Mesothelial cell of epicardium (in vitro differentiated cells): ENCODE measurements around the gene PRSS50. TPM values are rescaled to one million over a fixed set of nuclear protein-coding genes. Genes with fewer than 3 reads are reported as not detected.

Experiments used
- DNase-seq, 2 experiments: peaks; one replicate each; pipeline ENCODE4 v3.0.0; 2021; ENCODE audit warnings: low spot score in 2 of 2; ENCODE audit not compliant: unreplicated experiment in 2 of 2
- H3K27ac Mint-ChIP-seq: 2 replicates; pipeline ENCODE4 v1.8.0; 2021; ENCODE audit warnings: mixed read lengths
- H3K27me3 Mint-ChIP-seq: 2 replicates; pipeline ENCODE4 v1.8.0; 2021; ENCODE audit warnings: low read depth, mixed read lengths
- H3K36me3 Mint-ChIP-seq: 2 replicates; pipeline ENCODE4 v1.8.0; 2021; ENCODE audit warnings: mixed read lengths
- H3K4me1 Mint-ChIP-seq: 2 replicates; pipeline ENCODE4 v1.8.0; 2021; ENCODE audit warnings: mixed read lengths
- H3K4me3 Mint-ChIP-seq: 2 replicates; pipeline ENCODE4 v1.8.0; 2021; ENCODE audit warnings: mild to moderate bottlenecking, moderate library complexity, mixed read lengths
- H3K9me3 Mint-ChIP-seq: 2 replicates; pipeline ENCODE4 v1.8.0; 2021; ENCODE audit warnings: mixed read lengths
- CTCF ChIP-seq: fragments of 200-600 bp; sonication (generic); IDR thresholded peaks from one replicate; pipeline ENCODE4 v1.5.0; 2021; ENCODE audit warnings: antibody characterized with exemption; ENCODE audit not compliant: unreplicated experiment
- total RNA-seq: library from RNA; stranded (reverse); gene quantifications from 3 replicates; pipeline ENCODE4 v1.2.1, GENCODE V29; 2021

Gene PRSS50
- total RNA-seq, 1 donor from 2014 or later, result 4.5 TPM

GRCh38 chr3:46677411-46677726, 40.3 kb downstream of the PRSS50 start:
- Mint-ChIP-seq H3K4me3 (no peak overlapping the region), H3K36me3 (no peaks in the 10 kb centered on the region), H3K27ac (no peak overlapping the region), H3K4me1 (no peaks in the 10 kb centered on the region), H3K9me3 (no peaks in the 10 kb centered on the region), H3K27me3 (no peaks in the 10 kb centered on the region)
- DNase-seq, result no peak
- no peak for TF ChIP-seq CTCF

- no peak overlapping the region for H3K27ac Mint-ChIP-seq
- no peaks in the 10 kb centered on the region for H3K4me1 Mint-ChIP-seq
These were observed 40.9 kb downstream of the PRSS50 start for GRCh38 chr3:46676601-46677410.

GRCh38 chr3:46675843-46676567, 41.7 kb downstream of the PRSS50 start:
- Mint-ChIP-seq H3K4me3 (no peak overlapping the region), H3K27me3 (no peaks in the 10 kb centered on the region), H3K4me1 (no peaks in the 10 kb centered on the region), H3K9me3 (no peaks in the 10 kb centered on the region), H3K27ac (no peak overlapping the region), H3K36me3 (no peaks in the 10 kb centered on the region)
- no peak for TF ChIP-seq CTCF
- no peak for DNase-seq

More at GRCh38 chr3:46676601-46677410, 40.9 kb downstream of the PRSS50 start:
- DNase-seq, result no peak
- no peaks in the 10 kb centered on the region for H3K36me3 Mint-ChIP-seq
- H3K27me3 Mint-ChIP-seq, result no peaks in the 10 kb centered on the region
- H3K9me3 Mint-ChIP-seq, result no peaks in the 10 kb centered on the region
- no peak for TF ChIP-seq CTCF
- H3K4me3 Mint-ChIP-seq, result no peak overlapping the region

GRCh38 chr3:46675426-46675825, 42.2 kb downstream of the PRSS50 start:
- no peak for DNase-seq
- Mint-ChIP-seq H3K4me3 (no peak overlapping the region), H3K27me3 (no peaks in the 10 kb centered on the region), H3K36me3 (no peaks in the 10 kb centered on the region), H3K9me3 (no peaks in the 10 kb centered on the region), H3K27ac (no peak overlapping the region), H3K4me1 (no peaks in the 10 kb centered on the region)
- TF ChIP-seq CTCF, result no peak

GRCh38 chr3:46674031-46674845, 43.4 kb downstream of the PRSS50 start:
- H3K4me3 Mint-ChIP-seq, result no peak overlapping the region
- no peak overlapping the region for H3K27ac Mint-ChIP-seq
- no peaks in the 10 kb centered on the region for H3K36me3 Mint-ChIP-seq
- H3K27me3 Mint-ChIP-seq, result no peaks in the 10 kb centered on the region
- H3K4me1 Mint-ChIP-seq, result no peaks in the 10 kb centered on the region
- peak in 1 of 2 experiments; percentile 10 for DNase-seq
- H3K9me3 Mint-ChIP-seq, result no peaks in the 10 kb centered on the region
- TF ChIP-seq CTCF, result no peak
